ENCODE data around the gene GABRB3.

DNA sequence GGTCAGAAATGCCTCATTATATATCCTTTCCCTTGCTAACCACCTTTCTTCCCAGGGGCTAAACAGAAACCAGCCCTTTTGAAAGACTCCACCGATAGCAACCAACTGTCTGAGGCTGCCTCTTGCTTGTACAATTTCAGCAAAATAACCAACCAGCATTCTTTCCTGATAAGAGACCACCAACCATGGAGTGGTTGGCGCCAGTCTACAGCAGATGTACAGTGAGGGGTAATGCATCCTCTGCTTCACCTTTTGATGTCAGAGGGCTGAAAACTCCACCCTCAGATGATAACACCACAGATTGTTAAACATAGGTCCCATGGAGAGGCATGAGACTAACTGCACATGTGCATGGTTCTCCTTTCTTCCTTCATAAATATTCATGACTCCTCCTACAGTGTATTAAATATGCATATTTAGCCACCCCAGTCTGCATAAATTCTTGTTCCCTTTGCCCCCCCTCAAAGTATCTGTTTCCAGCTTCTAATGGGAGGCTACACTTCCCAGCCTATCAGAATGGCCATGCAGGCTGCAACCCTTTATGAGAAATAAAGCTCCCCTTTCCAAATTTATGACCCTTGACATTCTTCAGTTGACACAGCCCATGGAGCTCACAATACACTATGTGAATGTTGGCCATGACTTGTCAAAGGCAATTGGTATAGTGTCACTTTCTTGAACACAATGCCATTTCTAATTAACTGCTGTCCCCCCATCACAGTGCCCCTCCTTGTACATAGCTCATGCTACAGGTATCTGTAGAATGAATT, 48.3 kb downstream of the GABRB3 start:
- TF ChIP-seq RCOR1 (IDR thresholded peaks at IDR 0.05; ENCODE audit: low read depth, low read length) = no peak
- no peak for TF ChIP-seq POLR2A (IDR thresholded peaks at IDR 0.05; ENCODE audit: low read length)
- no peak for TF ChIP-seq TP53 (CRISPR knock-in tag; IDR thresholded peaks at IDR 0.05)
- TF ChIP-seq JUN (IDR thresholded peaks at IDR 0.05) = no peak
